Subcutaneous adipose tissue (tissue), 4 donors: Measurements from ENCODE around the gene SOBP. TPM values are rescaled to one million over a fixed set of nuclear protein-coding genes. Genes with fewer than 3 reads are reported as not detected.

Experiments used
- total RNA-seq, 4 donors: library from RNA; depleted of rRNA; stranded (reverse); fragments of >200 nt; gene quantifications; one replicate each; pipeline ENCODE4 v1.1.0, GENCODE V29; 2016
- TF ChIP-seq, protein P1 (sequence below): fragments of 450-650 bp; IDR thresholded peaks from one replicate; pipeline ENCODE4 v1.5.1; 2016; ENCODE audit warnings: low read depth, mild to moderate bottlenecking, control low read depth, antibody characterized with exemption, moderate library complexity

Gene SOBP
- total RNA-seq, 4 donors from 2014 or later = 4.0 to 7.5 (median 5.5) TPM

- TF ChIP-seq, protein P1, sequence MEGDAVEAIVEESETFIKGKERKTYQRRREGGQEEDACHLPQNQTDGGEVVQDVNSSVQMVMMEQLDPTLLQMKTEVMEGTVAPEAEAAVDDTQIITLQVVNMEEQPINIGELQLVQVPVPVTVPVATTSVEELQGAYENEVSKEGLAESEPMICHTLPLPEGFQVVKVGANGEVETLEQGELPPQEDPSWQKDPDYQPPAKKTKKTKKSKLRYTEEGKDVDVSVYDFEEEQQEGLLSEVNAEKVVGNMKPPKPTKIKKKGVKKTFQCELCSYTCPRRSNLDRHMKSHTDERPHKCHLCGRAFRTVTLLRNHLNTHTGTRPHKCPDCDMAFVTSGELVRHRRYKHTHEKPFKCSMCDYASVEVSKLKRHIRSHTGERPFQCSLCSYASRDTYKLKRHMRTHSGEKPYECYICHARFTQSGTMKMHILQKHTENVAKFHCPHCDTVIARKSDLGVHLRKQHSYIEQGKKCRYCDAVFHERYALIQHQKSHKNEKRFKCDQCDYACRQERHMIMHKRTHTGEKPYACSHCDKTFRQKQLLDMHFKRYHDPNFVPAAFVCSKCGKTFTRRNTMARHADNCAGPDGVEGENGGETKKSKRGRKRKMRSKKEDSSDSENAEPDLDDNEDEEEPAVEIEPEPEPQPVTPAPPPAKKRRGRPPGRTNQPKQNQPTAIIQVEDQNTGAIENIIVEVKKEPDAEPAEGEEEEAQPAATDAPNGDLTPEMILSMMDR = no peak
These were observed 151.2 kb downstream of the SOBP start for GRCh38 chr6:107641071-107641470.

DNA sequence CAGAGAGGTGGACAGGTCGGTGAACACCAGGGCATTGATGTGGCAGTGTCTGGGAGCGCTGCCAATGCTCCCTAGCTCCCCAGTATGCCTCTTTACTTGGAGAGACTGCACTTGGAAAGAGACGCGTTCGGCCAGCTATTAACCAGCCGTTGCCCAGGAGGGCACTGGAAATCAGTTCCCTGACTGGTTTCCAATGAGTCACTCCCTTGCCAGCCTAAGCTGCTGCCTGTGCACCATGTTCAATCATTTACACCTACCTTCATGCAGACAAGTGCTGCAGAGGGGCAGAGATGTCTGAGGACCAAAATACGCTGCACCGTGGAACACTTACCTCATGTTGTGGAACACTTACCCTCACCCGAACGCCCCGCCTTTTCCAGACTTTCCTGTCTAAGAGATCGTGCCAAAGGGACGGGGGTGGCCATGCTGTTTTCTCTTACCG, 151.6 kb downstream of the SOBP start:
- TF ChIP-seq, protein P1 = no peak

DNA sequence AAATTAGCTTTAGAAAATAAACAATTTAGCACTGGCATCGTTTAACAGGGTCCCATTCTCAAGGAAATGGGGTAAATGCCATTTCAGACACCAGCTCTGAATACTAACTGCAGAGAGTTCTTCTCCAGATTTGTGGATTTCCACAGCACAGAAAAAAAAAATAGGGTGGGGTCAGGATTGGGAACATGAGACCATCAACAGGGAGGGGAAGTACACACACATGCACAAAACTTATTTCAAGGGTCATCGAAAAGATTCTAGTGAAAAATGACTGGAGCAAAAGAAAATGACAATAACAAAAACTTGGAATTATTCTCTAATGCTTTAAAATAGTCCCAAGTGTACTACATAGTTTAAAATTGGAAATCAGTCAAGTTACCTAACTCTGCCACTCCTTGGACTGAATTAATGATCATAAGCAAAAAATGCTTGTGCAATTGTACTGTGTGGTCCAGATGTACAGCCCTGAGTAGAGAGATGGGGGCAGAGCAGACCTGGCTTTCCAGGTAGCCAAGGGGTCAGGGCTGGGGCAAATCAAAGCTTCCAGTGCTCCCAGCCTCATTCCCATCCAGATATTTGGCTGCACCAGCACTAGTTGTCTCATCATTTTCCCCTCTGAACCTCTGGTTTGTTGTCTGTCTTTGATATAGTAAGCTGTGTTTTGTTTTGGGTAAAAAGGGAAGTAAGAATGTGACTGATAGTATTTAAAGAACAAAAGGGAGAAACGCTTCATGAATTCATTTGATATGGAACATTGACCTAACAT, 152.4 kb downstream of the SOBP start:
- TF ChIP-seq, protein P1 = no peak

DNA sequence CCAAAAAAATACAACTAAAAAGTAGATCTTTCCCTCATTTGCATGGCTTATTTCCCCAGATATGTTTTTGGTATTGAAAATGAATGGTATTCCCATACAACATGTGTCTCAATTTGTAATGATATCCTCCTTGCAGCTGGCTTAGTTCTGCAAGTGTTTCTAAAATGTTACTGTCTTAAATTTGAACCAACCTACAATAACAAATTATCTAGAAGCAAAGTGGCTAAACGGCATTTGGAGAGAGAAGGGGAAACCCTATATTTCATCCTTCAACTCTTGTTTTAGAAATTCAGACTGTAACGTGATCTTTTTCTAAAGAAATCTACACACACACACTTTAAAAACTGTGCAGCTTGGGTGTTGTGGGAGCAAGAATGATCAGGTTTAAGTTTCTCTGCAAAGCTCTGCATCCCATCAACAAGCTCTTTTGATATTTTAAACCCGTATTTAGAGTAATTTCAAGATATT, 153.0 kb downstream of the SOBP start:
- TF ChIP-seq, protein P1 = no peak

DNA sequence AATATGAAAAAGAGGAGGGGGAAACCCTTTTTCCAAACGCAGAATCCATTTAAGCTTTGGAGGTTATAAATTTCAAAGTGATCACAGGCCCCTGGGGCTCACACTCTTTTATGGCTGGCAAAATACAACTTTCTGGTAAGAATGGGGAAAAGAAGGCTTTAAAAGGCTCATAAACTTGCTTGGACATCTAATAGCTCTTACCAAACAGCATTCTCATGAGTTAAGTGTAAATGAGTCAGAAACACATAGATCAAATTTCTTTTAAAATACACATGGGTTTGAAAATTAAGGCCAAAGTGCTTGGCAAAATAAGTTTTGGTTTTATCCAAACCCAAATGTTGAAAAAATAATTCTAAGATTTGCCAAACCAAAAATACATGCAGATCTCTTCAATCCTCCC, 154.6 kb downstream of the SOBP start:
- TF ChIP-seq, protein P1 = no peak

DNA sequence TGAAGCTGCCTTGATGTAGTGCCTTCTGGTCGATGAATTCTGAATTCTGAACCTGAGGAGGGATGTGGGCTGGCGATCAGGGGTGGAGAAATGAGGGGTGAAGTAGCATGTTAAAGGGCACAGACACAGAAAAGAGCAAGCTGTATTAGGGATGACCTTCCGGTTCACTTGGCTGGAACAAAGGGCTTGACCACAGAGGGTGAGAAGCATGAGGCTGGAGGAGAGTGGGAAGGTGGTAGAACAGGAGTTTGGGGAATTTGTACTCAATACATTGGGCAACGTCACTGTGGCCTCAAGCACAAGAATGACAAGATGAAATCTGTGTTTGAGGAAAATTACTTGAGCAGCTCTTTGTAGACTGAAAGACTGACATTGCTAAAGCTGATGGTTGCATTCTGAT, 155.8 kb downstream of the SOBP start:
- TF ChIP-seq, protein P1 = no peak

DNA sequence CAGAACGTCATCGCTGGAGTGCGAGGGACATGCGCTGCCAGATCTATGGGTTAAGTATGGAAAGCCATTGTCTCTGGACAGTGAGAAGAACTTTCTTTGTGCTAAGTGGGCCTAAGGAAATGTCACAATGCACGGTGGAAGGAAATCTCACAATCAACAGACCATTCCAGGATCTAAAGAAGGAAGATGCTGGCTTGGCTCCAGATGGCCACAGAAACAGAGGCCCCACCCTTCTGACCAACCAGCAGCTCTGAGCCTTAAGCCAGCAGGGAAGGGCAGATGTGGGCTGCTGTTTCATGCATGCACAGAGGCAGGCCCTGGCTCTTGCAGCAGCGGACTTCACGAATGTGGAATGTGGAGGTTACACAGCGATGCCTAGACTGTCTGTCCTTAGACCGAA, 156.3 kb downstream of the SOBP start:
- TF ChIP-seq, protein P1 = no peak
